Measurements from ENCODE around the gene ELOVL6. TPM values are rescaled to one million over a fixed set of nuclear protein-coding genes. Genes with fewer than 3 reads are reported as not detected.

The ELOVL6 gene
- total RNA-seq, 4 donors from 2014 or later, result 0.10 to 0.42 (median 0.13) TPM; not detected in 1

GRCh38 chr4:110058677-110059076 lies 139.7 kb downstream of the ELOVL6 start:
- intact Hi-C loops (cut with DNase I; ENCODE audit: low total_unique reads), result no loop called here

GRCh38 chr4:110055158-110055768 lies 143.2 kb downstream of the ELOVL6 start:
- in situ Hi-C loops (cut with MboI; ENCODE audit: low sequenced_read_pairs in 4 of 4) (loop anchor here in 2 of 4 donors (10.0 kb wide), 1 partner anchor 150 kb away; no protein-coding TSS in a partner anchor), intact Hi-C loops (cut with DNase I; ENCODE audit: low total_unique reads) (no loop called here)
- DNase-seq, result no peak
- no peaks in the 10 kb centered on the region for H3K27me3 ChIP-seq
- no peak overlapping the region for H3K4me3 ChIP-seq
- ATAC-seq, result peak in 1 of 2 donors; percentile 25
- H3K9me3 ChIP-seq, result no peaks in the 10 kb centered on the region
- H3K36me3 ChIP-seq, result no peaks in the 10 kb centered on the region
- no peak overlapping the region for H3K27ac ChIP-seq
- TF ChIP-seq POLR2A (IDR thresholded peaks at IDR 0.05), result no peak
- no peak for TF ChIP-seq CTCF (IDR thresholded peaks at IDR 0.05 in 4 of 5, conservative IDR thresholded peaks at IDR 0.05 in 1 of 5)
- no peaks in the 10 kb centered on the region for H3K4me1 ChIP-seq

More at GRCh38 chr4:110058677-110059076, 139.7 kb downstream of the ELOVL6 start:
- in situ Hi-C loops (cut with MboI; ENCODE audit: low sequenced_read_pairs in 4 of 4), result loop anchor here in 2 of 4 donors (10.0 kb wide), 1 partner anchor 146 kb away; no protein-coding TSS in a partner anchor
- H3K36me3 ChIP-seq, result no peaks in the 10 kb centered on the region
- TF ChIP-seq CTCF (IDR thresholded peaks at IDR 0.05 in 4 of 5, conservative IDR thresholded peaks at IDR 0.05 in 1 of 5) (no peak), POLR2A (IDR thresholded peaks at IDR 0.05) (no peak)
- H3K9me3 ChIP-seq, result no peaks in the 10 kb centered on the region
- DNase-seq, result no peak
- H3K4me1 ChIP-seq, result no peaks in the 10 kb centered on the region
- H3K27ac ChIP-seq, result no peak overlapping the region
- no peak for ATAC-seq
- no peak overlapping the region for H3K4me3 ChIP-seq
- H3K27me3 ChIP-seq, result no peaks in the 10 kb centered on the region

- ATAC-seq (peak in 1 of 2 donors; percentile 39), DNase-seq (no peak)
- no peaks in the 10 kb centered on the region for H3K4me1 ChIP-seq
- H3K4me3 ChIP-seq, result no peak overlapping the region
- no peaks in the 10 kb centered on the region for H3K27me3 ChIP-seq
- TF ChIP-seq CTCF (IDR thresholded peaks at IDR 0.05 in 4 of 5, conservative IDR thresholded peaks at IDR 0.05 in 1 of 5), result peak; percentile 53 to 74 (median 63)
- no peak for TF ChIP-seq POLR2A (IDR thresholded peaks at IDR 0.05)
- in situ Hi-C loops (cut with MboI; ENCODE audit: low sequenced_read_pairs in 4 of 4), result loop anchor here (5.0 to 10.0 kb wide), 3 partner anchors 155 to 162 kb away; no protein-coding TSS in a partner anchor
- no peaks in the 10 kb centered on the region for H3K9me3 ChIP-seq
- H3K27ac ChIP-seq, result no peak overlapping the region
- no peaks in the 10 kb centered on the region for H3K36me3 ChIP-seq
- intact Hi-C loops (cut with DNase I; ENCODE audit: low total_unique reads), result loop anchor here (1.0 to 5.0 kb wide), 2 partner anchors 122 to 161 kb away; no protein-coding TSS in a partner anchor
Observed at GRCh38 chr4:110049951-110050925, 148.2 kb downstream of the ELOVL6 start.

DNA sequence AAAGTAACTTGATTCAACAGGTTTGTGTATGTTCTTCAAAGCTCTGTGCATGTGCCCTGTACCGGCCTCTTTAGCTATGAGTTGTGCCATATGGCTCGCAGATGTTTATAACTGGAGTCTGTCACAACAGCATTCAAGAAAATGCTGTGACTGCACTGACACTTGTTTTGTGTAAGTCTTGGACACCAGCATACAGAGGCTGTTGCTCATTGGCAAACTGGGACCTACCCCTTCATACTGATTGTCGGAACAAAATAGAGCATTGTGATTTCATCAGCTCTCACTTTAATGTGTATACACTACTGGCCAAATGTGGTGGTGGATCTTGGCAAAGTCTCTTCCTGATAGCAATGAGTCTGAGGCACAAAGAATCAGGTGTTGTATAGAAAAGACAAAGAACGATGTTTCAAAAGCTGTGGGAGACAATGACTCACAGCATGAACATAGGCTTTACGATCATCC lies 151.8 kb downstream of the ELOVL6 start:
- ATAC-seq (no peak), DNase-seq (no peak)
- Histone ChIP-seq H3K4me3 (no peak overlapping the region), H3K27ac (no peak overlapping the region), H3K27me3 (no peaks in the 10 kb centered on the region), H3K4me1 (no peaks in the 10 kb centered on the region), H3K9me3 (no peaks in the 10 kb centered on the region), H3K36me3 (no peaks in the 10 kb centered on the region)
- intact Hi-C loops (cut with DNase I; ENCODE audit: low total_unique reads), result no loop called here
- in situ Hi-C loops (cut with MboI; ENCODE audit: low sequenced_read_pairs in 4 of 4), result no loop called here
- TF ChIP-seq POLR2A (IDR thresholded peaks at IDR 0.05) (no peak), CTCF (IDR thresholded peaks at IDR 0.05 in 4 of 5, conservative IDR thresholded peaks at IDR 0.05 in 1 of 5) (no peak)
